ENCODE data around the gene MPP3. TPM values are rescaled to one million over a fixed set of nuclear protein-coding genes. Genes with fewer than 3 reads are reported as not detected.

MPP3 gene
- total RNA-seq, 1 donor: 9.1 TPM

DNA sequence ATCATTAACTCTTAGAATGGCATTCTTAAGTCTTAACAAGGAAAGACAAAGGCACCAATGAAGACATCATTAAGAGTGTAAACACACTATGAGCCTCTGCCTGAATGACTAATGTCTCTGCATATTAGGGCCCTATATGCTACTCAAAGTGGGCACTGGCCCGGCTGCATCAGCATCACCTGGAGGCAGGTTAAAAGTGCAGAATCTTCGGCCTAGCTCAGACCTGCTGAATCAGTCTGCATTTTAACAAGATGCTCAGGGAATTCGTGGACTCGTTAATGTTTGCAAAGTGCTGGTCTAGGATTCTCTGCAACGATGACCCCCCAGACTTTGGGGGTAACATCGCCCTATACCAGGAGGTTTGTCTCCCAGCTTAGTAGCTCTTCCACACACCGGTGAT lies 6.7 kb downstream of the MPP3 start:
- no peak for DNase-seq (ENCODE audit: low read depth)
- no peak overlapping the region for H3K4me3 ChIP-seq (ENCODE audit: low read depth, low read length)
- TF ChIP-seq CTCF (IDR thresholded peaks at IDR 0.05; ENCODE audit: insufficient read depth, low read depth, low read length): no peak

- TF ChIP-seq CTCF (IDR thresholded peaks at IDR 0.05; ENCODE audit: insufficient read depth, low read depth, low read length): no peak
- no peak overlapping the region for H3K4me3 ChIP-seq (ENCODE audit: low read depth, low read length)
- DNase-seq (ENCODE audit: low read depth): no peak
Measured at GRCh38 chr17:43825567-43825966, 7.4 kb downstream of the MPP3 start.

GRCh38 chr17:43823350-43824084 lies 9.4 kb downstream of the MPP3 start:
- no peak for TF ChIP-seq CTCF (IDR thresholded peaks at IDR 0.05; ENCODE audit: insufficient read depth, low read depth, low read length)
- H3K4me3 ChIP-seq (ENCODE audit: low read depth, low read length): no peak overlapping the region
- DNase-seq (ENCODE audit: low read depth): no peak

DNA sequence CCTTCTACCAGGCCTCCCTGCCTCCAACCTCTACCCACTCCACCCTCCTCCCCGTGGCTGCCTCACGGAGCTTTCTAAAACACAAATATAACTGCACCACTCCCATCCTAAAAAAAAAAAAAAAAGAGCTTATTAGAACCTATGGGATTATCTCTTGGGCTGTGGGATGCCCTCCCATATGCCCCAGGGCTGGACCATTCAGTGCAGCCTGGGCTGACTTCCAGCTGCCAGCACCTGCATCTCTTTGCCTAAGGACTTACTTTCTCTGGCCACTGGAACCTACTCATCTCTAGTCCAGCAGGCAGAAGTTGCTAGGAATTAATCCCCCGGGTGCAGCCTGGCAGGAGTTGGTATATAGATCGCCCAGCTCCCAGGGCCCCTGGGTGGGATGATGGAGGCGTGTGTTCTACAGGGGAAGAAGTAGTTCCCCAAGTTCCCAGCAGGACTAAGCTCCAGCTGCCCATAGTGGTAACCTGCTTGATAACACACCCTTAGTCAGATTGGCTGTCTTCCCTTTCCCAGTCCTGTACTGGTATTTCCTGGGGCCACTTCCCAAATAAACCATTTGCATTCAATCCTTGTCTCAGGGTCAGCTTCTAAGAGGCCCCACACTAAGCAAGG lies 10.3 kb downstream of the MPP3 start:
- TF ChIP-seq CTCF (IDR thresholded peaks at IDR 0.05; ENCODE audit: insufficient read depth, low read depth, low read length): no peak
- no peak overlapping the region for H3K4me3 ChIP-seq (ENCODE audit: low read depth, low read length)
- DNase-seq (ENCODE audit: low read depth): no peak

- no peak for TF ChIP-seq CTCF (IDR thresholded peaks at IDR 0.05; ENCODE audit: insufficient read depth, low read depth, low read length)
- no peak overlapping the region for H3K4me3 ChIP-seq (ENCODE audit: low read depth, low read length)
Measured at GRCh38 chr17:43820759-43821158, 12.2 kb downstream of the MPP3 start.

DNA sequence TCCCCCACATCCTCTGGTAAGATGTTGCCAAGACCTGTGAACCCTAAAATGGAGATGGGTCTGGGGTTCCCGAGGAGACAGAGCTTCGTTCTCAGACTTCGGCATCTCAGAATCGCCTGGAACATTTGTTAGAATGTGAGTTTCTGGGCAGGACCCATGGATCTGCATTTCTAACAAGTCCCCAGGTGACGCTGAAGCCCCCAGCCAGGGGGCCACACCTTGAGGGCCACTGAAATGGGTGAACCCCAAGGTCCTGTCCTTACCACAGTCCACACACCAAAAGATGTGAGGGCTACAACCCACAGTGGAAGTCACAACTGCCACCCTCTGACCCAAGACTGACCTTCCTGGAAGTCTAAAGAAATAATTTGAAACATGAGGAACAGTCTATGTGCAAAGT lies 14.0 kb downstream of the MPP3 start:
- DNase-seq (ENCODE audit: low read depth): no peak
- TF ChIP-seq CTCF (IDR thresholded peaks at IDR 0.05; ENCODE audit: insufficient read depth, low read depth, low read length): no peak
- H3K4me3 ChIP-seq (ENCODE audit: low read depth, low read length): no peak overlapping the region

More at GRCh38 chr17:43820759-43821158, 12.2 kb downstream of the MPP3 start:
- no peak for DNase-seq (ENCODE audit: low read depth)
